Measurements from ENCODE around the gene PLN.

DNA sequence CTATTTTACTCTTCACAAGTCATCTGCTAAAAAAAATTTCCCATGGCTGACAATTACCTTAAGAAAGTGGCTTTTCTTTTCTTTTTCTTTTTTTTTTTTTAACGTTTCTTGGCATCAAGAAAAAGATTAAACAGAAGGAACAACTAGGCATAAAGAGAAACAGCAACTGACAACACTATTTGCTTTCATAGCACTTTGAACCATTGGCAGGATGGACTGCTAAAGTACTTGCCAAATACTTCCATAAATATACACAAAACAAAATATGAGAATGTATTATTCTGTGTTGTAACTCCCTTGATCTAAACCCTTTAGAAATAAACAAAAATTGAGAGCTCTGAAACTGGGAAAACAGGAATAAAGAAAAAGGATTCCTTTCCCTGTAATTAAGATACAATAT is 20.0 kb upstream of the PLN start:
- TF ChIP-seq, protein P1, sequence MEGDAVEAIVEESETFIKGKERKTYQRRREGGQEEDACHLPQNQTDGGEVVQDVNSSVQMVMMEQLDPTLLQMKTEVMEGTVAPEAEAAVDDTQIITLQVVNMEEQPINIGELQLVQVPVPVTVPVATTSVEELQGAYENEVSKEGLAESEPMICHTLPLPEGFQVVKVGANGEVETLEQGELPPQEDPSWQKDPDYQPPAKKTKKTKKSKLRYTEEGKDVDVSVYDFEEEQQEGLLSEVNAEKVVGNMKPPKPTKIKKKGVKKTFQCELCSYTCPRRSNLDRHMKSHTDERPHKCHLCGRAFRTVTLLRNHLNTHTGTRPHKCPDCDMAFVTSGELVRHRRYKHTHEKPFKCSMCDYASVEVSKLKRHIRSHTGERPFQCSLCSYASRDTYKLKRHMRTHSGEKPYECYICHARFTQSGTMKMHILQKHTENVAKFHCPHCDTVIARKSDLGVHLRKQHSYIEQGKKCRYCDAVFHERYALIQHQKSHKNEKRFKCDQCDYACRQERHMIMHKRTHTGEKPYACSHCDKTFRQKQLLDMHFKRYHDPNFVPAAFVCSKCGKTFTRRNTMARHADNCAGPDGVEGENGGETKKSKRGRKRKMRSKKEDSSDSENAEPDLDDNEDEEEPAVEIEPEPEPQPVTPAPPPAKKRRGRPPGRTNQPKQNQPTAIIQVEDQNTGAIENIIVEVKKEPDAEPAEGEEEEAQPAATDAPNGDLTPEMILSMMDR (IDR thresholded peaks at IDR 0.05), result no peak
- no peak for TF ChIP-seq ZFX (IDR thresholded peaks at IDR 0.05; ENCODE audit: borderline replicate concordance)
